H1 (cell line): ENCODE measurements around the gene IQCK. TPM values are rescaled to one million over a fixed set of nuclear protein-coding genes. Genes with fewer than 3 reads are reported as not detected.
A peak's percentile ranks its signal among the peaks of the same experiment; 100 is the strongest.

ENCODE experiments used
- CTCF ChIA-PET: fragments of 300-600 bp; sonication (Branson Sonifier 250); formaldehyde crosslinking; loops from one replicate; lab custom pipeline; 2021; ENCODE audit not compliant: partially characterized antibody; lab: Charles Lee
- POLR2A ChIA-PET: fragments of 300-600 bp; sonication (Branson Sonifier 250); formaldehyde crosslinking; loops from one replicate; lab custom pipeline; 2021; ENCODE audit warnings: inconsistent platforms; ENCODE audit not compliant: partially characterized antibody; lab: Charles Lee
- DNase-seq, 2 experiments: peaks; one replicate each; pipeline versions ENCODE4 v3.0.0 to v3.0.0-alpha.2; 2010 to 2022; ENCODE audit warnings: low spot score in 2 of 2, low read depth in 1 of 2, mixed read lengths in 1 of 2
- FAIRE-seq: peaks from 2 replicates; lab custom pipeline; 2011; peaks lifted over from hg19 to GRCh38; lab: Jason Lieb, UNC
- H2AFZ ChIP-seq: 2 replicates; pipeline ENCODE4 v1.8.1; 2012; ENCODE audit warnings: low read length, inconsistent platforms
- H2AK5ac ChIP-seq: 2 replicates; pipeline ENCODE4 v1.6.1; 2013; ENCODE audit warnings: low read depth, low read length
- H2BK120ac ChIP-seq: replicated peaks from 2 replicates; pipeline ENCODE3; 2013; ENCODE audit warnings: low read depth, low read length, inconsistent platforms
- H2BK12ac ChIP-seq: 2 replicates; pipeline ENCODE4 v1.6.1; 2013; ENCODE audit warnings: low read depth, low read length
- H2BK15ac ChIP-seq: 2 replicates; pipeline ENCODE4 v1.6.1; 2013; ENCODE audit warnings: low read length
- H2BK20ac ChIP-seq: 2 replicates; pipeline ENCODE4 v1.6.1; 2013; ENCODE audit warnings: low read length
- H2BK5ac ChIP-seq: 2 replicates; pipeline ENCODE4 v1.6.1; 2013; ENCODE audit warnings: low read depth, low read length
- H3K14ac ChIP-seq: 2 replicates; pipeline ENCODE4 v1.6.1; 2013; ENCODE audit warnings: inconsistent platforms; ENCODE audit not compliant: insufficient read length
- H3K18ac ChIP-seq: 2 replicates; pipeline ENCODE4 v1.6.1; 2013; ENCODE audit warnings: low read length; ENCODE audit errors: extremely low read depth
- H3K23ac ChIP-seq: 2 replicates; pipeline ENCODE4 v1.6.1; 2013; ENCODE audit warnings: inconsistent platforms; ENCODE audit not compliant: insufficient read length
- H3K23me2 ChIP-seq: 2 replicates; pipeline ENCODE4 v1.6.1; 2013; ENCODE audit warnings: low read depth, low read length
- H3K27ac ChIP-seq: 2 replicates; pipeline ENCODE4 v1.6.1; 2011; ENCODE audit warnings: low read depth, low read length, inconsistent platforms
- H3K27me3 ChIP-seq, 4 experiments: replicated peaks in 1 of 4; 1 replicate in 1 of 4; 2 replicates in 3 of 4; pipeline versions ENCODE4 v1.6.1 to v1.8.1; 2011 to 2013; ENCODE audit warnings: low read length in 3 of 4, mild to moderate bottlenecking in 3 of 4, inconsistent platforms in 2 of 4, mixed read lengths in 2 of 4, moderate library complexity in 1 of 4; ENCODE audit not compliant: control insufficient read depth in 3 of 4, insufficient read depth in 3 of 4; ENCODE audit errors: extremely low read depth in 1 of 4
- H3K36me3 ChIP-seq, 4 experiments: 2 replicates each; pipeline versions ENCODE4 v1.6.1 to v1.8.1; 2011 to 2013; ENCODE audit warnings: mild to moderate bottlenecking in 4 of 4, low read length in 3 of 4, moderate library complexity in 2 of 4, control low read depth in 1 of 4, inconsistent platforms in 1 of 4; ENCODE audit not compliant: insufficient read depth in 4 of 4, control insufficient read depth in 2 of 4
- H3K4ac ChIP-seq: replicated peaks from 2 replicates; pipeline ENCODE3; 2013; ENCODE audit warnings: low read length, low read depth, mixed read lengths, inconsistent platforms; ENCODE audit not compliant: insufficient read length
- H3K4me1 ChIP-seq, 4 experiments: replicated peaks in 1 of 4; 1 replicate in 1 of 4; 2 replicates in 3 of 4; pipeline versions ENCODE4 v1.6.1 to v1.8.1; 2011 to 2013; ENCODE audit warnings: low read length in 3 of 4, inconsistent platforms in 2 of 4, mixed read lengths in 1 of 4; ENCODE audit not compliant: insufficient read depth in 4 of 4, control insufficient read depth in 3 of 4
- H3K4me2 ChIP-seq, 2 experiments: 2 replicates each; pipeline versions ENCODE4 v1.6.1 to v1.8.1; 2011 to 2013; ENCODE audit warnings: low read depth in 2 of 2, low read length in 2 of 2, control low read depth in 1 of 2, inconsistent platforms in 1 of 2, mild to moderate bottlenecking in 1 of 2; ENCODE audit not compliant: insufficient read depth in 1 of 2
- H3K4me3 ChIP-seq, 4 experiments: fragments of 200-600, 300-600 bp in 1 of 4; sonication (generic), shearing (Covaris generic), sonication (Bioruptor Twin) in 1 of 4; 2 replicates each; pipeline versions ENCODE4 v1.5.1 to v1.8.1; 2011 to 2016; ENCODE audit warnings: low read length in 4 of 4, low read depth in 3 of 4, control low read depth in 2 of 4, inconsistent platforms in 2 of 4, mild to moderate bottlenecking in 2 of 4, mixed read lengths in 1 of 4, moderate library complexity in 1 of 4; ENCODE audit not compliant: insufficient read depth in 2 of 4; ENCODE audit errors: extremely low read depth in 1 of 4
- H3K56ac ChIP-seq: replicated peaks from 2 replicates; pipeline ENCODE3; 2013; ENCODE audit warnings: low read depth, mild to moderate bottlenecking, mixed read lengths, low read length, inconsistent platforms; ENCODE audit not compliant: insufficient read length
- H3K79me1 ChIP-seq: 2 replicates; pipeline ENCODE4 v1.6.1; 2013; ENCODE audit warnings: low read depth, low read length, control low read depth
- H3K79me2 ChIP-seq, 2 experiments: 2 replicates each; pipeline versions ENCODE4 v1.6.1 to v1.8.1; 2012 to 2013; ENCODE audit warnings: low read length in 2 of 2, mild to moderate bottlenecking in 2 of 2, inconsistent platforms in 1 of 2; ENCODE audit not compliant: insufficient read depth in 2 of 2, control insufficient read depth in 1 of 2
- H3K9ac ChIP-seq, 4 experiments: replicated peaks in 1 of 4; 1 replicate in 1 of 4; 2 replicates in 3 of 4; pipeline versions ENCODE4 v1.6.1 to v1.8.1; 2011 to 2013; ENCODE audit warnings: low read depth in 3 of 4, low read length in 3 of 4, control low read depth in 2 of 4, mild to moderate bottlenecking in 2 of 4, moderate library complexity in 2 of 4, inconsistent platforms in 1 of 4; ENCODE audit errors: extremely low read depth in 1 of 4
- H3K9me3 ChIP-seq, 2 experiments: 2 replicates each; pipeline versions ENCODE4 v1.6.1 to v1.8.1; 2012 to 2013; ENCODE audit warnings: mild to moderate bottlenecking in 2 of 2, moderate library complexity in 2 of 2, control low read depth in 1 of 2, inconsistent platforms in 1 of 2, low read depth in 1 of 2, low read length in 1 of 2, mixed read lengths in 1 of 2; ENCODE audit not compliant: insufficient read depth in 2 of 2
- H4K20me1 ChIP-seq, 2 experiments: replicated peaks in 1 of 2; 2 replicates each; pipeline versions ENCODE3 to v1.8.1; 2011 to 2013; ENCODE audit warnings: inconsistent platforms in 2 of 2, low read length in 2 of 2, mild to moderate bottlenecking in 1 of 2; ENCODE audit not compliant: insufficient read depth in 2 of 2, control insufficient read depth in 1 of 2
- H4K5ac ChIP-seq: 2 replicates; pipeline ENCODE4 v1.6.1; 2013; ENCODE audit warnings: low read length, low read depth, mixed read lengths, inconsistent platforms; ENCODE audit not compliant: insufficient read length
- H4K8ac ChIP-seq: 2 replicates; pipeline ENCODE4 v1.8.0; 2013; ENCODE audit warnings: mild to moderate bottlenecking, moderate library complexity, low read length, inconsistent platforms; ENCODE audit not compliant: insufficient read depth; ENCODE audit errors: extremely low read depth
- H4K91ac ChIP-seq: replicated peaks from 2 replicates; pipeline ENCODE3; 2013; ENCODE audit warnings: low read length, mixed read lengths, inconsistent platforms; ENCODE audit not compliant: insufficient read length
- RAD21 ChIP-seq, 2 experiments: IDR thresholded peaks in 1 of 2; conservative IDR thresholded peaks in 1 of 2; 2 replicates each; pipeline ENCODE4 v1.6.1; 2011; ENCODE audit warnings: low read depth in 2 of 2, low read length in 2 of 2, improper control_type of control experiment in 1 of 2, inconsistent platforms in 1 of 2, mild to moderate bottlenecking in 1 of 2, moderate library complexity in 1 of 2
- WGBS, 2 experiments: shearing (Covaris generic) in 1 of 2; methylation state at CpG; one replicate each; pipeline versions ENCODE4 v1.1.6 to v1.1.7; 2013 to 2015; ENCODE audit warnings: low lambda C conversion rate in 2 of 2, mixed read lengths in 2 of 2, inconsistent platforms in 1 of 2, low coverage in 1 of 2, missing lambda C conversion rate in 1 of 2; ENCODE audit not compliant: insufficient replicate concordance in 2 of 2, insufficient coverage in 1 of 2, insufficient read length in 1 of 2; ENCODE audit errors: extremely low coverage in 1 of 2, missing lambda C conversion rate in 1 of 2; 5-methylcytosine and 5-hydroxymethylcytosine counted together
- polyA plus RNA-seq, 7 experiments: library from polyadenylated mRNA; depleted of rRNA in 3 of 7; stranded (reverse) in 5 of 7; unstranded in 2 of 7; fragments of >200 nt in 5 of 7; fragments of 200-250 nt in 2 of 7; gene quantifications; 1 replicate in 5 of 7; 2 replicates in 1 of 7; 4 replicates in 1 of 7; pipeline versions ENCODE4 v1.2.1 to v1.2.3, GENCODE V29; 2011 to 2013; ENCODE audit warnings: missing spikeins in 2 of 7, mixed read lengths in 2 of 7
- total RNA-seq: library from RNA; stranded (reverse); fragmentation: NEBNext Ultra II Directional; extraction: Animal tissue kit (Norgen Biotek cat#: 25700); gene quantifications from 2 replicates; pipeline ENCODE4 v1.2.1, GENCODE V29; 2021
- TF ChIP-seq, protein P1 (sequence below): IDR thresholded peaks from 2 replicates; pipeline ENCODE4 v1.6.1; 2012; ENCODE audit warnings: low read length, inconsistent platforms

The IQCK gene
- total and polyA plus RNA-seq, 2 of the 8 experiments (the other 6 are each of a cell fraction or from before 2014, with no cell fraction given), result 6.2 to 9.3 TPM

- Histone ChIP-seq H3K4me2 (no peak overlapping the region), H2AFZ (no peak overlapping the region), H3K14ac (no peak overlapping the region), H2BK5ac (no peak overlapping the region), H4K20me1 (no peaks in the 10 kb centered on the region), H4K91ac (no peak overlapping the region), H3K9me3 (no peaks in the 10 kb centered on the region), H3K79me1 (no peaks in the 10 kb centered on the region), H3K27me3 (no peaks in the 10 kb centered on the region), H3K4me3 (no peak overlapping the region), H3K27ac (no peak overlapping the region), H2BK120ac (no peak overlapping the region), H3K23ac (no peak overlapping the region), H3K56ac (no peak overlapping the region), H2BK15ac (no peak overlapping the region), H3K23me2 (no peaks in the 10 kb centered on the region), H3K36me3 (no peaks in the 10 kb centered on the region), H3K4me1 (no peaks in the 10 kb centered on the region), H3K79me2 (no peaks in the 10 kb centered on the region), H4K5ac (no peak overlapping the region), H3K18ac (no peak overlapping the region), H4K8ac (no peak overlapping the region), H3K4ac (no peak overlapping the region), H3K9ac (no peak overlapping the region), H2AK5ac (no peak overlapping the region), H2BK20ac (no peak overlapping the region), H2BK12ac (no peak overlapping the region)
- POLR2A ChIA-PET, result no interaction called here
- DNase-seq, result no peak
- WGBS, 2 experiments, result 94% methylated on average over 3 of the region's 3 CpGs; no CpG with 5 or more reads in 1 of the 2 experiments
- TF ChIP-seq RAD21 (IDR thresholded peaks at IDR 0.05 in 1 of 2, conservative IDR thresholded peaks at IDR 0.05 in 1 of 2; ENCODE audit: low read depth in 2 of 2, low read length in 2 of 2), result peak; percentile 35 to 51
- TF ChIP-seq, protein P1, sequence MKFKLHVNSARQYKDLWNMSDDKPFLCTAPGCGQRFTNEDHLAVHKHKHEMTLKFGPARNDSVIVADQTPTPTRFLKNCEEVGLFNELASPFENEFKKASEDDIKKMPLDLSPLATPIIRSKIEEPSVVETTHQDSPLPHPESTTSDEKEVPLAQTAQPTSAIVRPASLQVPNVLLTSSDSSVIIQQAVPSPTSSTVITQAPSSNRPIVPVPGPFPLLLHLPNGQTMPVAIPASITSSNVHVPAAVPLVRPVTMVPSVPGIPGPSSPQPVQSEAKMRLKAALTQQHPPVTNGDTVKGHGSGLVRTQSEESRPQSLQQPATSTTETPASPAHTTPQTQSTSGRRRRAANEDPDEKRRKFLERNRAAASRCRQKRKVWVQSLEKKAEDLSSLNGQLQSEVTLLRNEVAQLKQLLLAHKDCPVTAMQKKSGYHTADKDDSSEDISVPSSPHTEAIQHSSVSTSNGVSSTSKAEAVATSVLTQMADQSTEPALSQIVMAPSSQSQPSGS, result no peak
- CTCF ChIA-PET, result interaction anchor here (0.5 to 0.6 kb wide), 3 partner anchors 9 to 92 kb away, joined by 3 to 4 read pairs (median 3); no protein-coding TSS in a partner anchor
- FAIRE-seq, result no peak
These were observed 37.2 kb downstream of the IQCK start for GRCh38 chr16:19755268-19755667.
